ENCODE measurements around the gene PIGS.

GRCh38 chr17:28550858-28551257, 20.5 kb downstream of the PIGS start:
- TF ChIP-seq CTCF (IDR thresholded peaks at IDR 0.05) (no peak), POLR2A (IDR thresholded peaks at IDR 0.05) (no peak), POLR2AphosphoS5 (IDR thresholded peaks at IDR 0.05) (no peak), EP300 (IDR thresholded peaks at IDR 0.05) (no peak)

Measured in sigmoid colon (tissue), 4 donors.